AG04450 (cell line): ENCODE data around the gene PODXL2. TPM values are rescaled to one million over a fixed set of nuclear protein-coding genes. Genes with fewer than 3 reads are reported as not detected.
A peak's percentile ranks its signal among the peaks of the same experiment; 100 is the strongest.

Experiments used
- CTCF ChIA-PET: fragments of 300-600, 350-600 bp; formaldehyde crosslinking; extraction: SDS; loops from one replicate; lab custom pipeline; 2022; ENCODE audit warnings: antibody characterized with exemption, inconsistent platforms; lab: Charles Lee
- POLR2A ChIA-PET: fragments of 350-600 bp; formaldehyde crosslinking; extraction: SDS; loops from one replicate; lab custom pipeline; 2021; ENCODE audit warnings: antibody characterized with exemption, inconsistent platforms; lab: Yijun Ruan, JAX
- DNase-seq: peaks from one replicate; pipeline ENCODE4 v3.0.0-alpha.2; 2011; ENCODE audit warnings: low read depth, low spot score
- H3K27ac ChIP-seq: one replicate; pipeline ENCODE4 v1.5.1; 2012; ENCODE audit warnings: low read depth, low read length, control low read depth
- H3K27me3 ChIP-seq: one replicate; pipeline ENCODE4 v1.6.0; 2012; ENCODE audit warnings: low read length; ENCODE audit not compliant: control insufficient read depth, insufficient read depth
- H3K4me3 ChIP-seq: 2 replicates; pipeline ENCODE4 v1.5.1; 2011; ENCODE audit warnings: mild to moderate bottlenecking, low read depth, low read length, control low read depth
- H3K9me3 ChIP-seq: 2 replicates; pipeline ENCODE4 v1.5.1; 2012; ENCODE audit warnings: low read length; ENCODE audit not compliant: control insufficient read depth, insufficient read depth
- CTCF ChIP-seq: IDR thresholded peaks from 2 replicates; pipeline ENCODE4 v1.5.1; 2011; ENCODE audit warnings: low read depth, low read length, control low read depth, inconsistent platforms
- polyA plus RNA-seq: library from polyadenylated mRNA; depleted of rRNA; stranded (reverse); fragments of >200 nt; gene quantifications from 2 replicates; pipeline ENCODE4 v1.2.3, GENCODE V29; 2011

Gene PODXL2
- polyA plus RNA-seq, 1 experiment: 1.5 TPM

GRCh38 chr3:127625821-127626220 is 3.2 kb upstream of the PODXL2 start:
- TF ChIP-seq CTCF: no peak
- POLR2A ChIA-PET: interaction anchor here (1.2 kb wide), 1 partner anchor 52 kb away, joined by 5 read pairs; no protein-coding TSS in a partner anchor
- no peak for DNase-seq
- Histone ChIP-seq H3K4me3 (no peak overlapping the region), H3K27me3 (peaks cover 30% of the 10 kb centered on the region), H3K27ac (no peak overlapping the region), H3K9me3 (peaks cover 6% of the 10 kb centered on the region; the same call in 1 of the 2 replicates)
- CTCF ChIA-PET: no interaction called here

GRCh38 chr3:127628426-127628787 is 578 bp upstream of the PODXL2 start:
- no peak for TF ChIP-seq CTCF
- Histone ChIP-seq H3K27ac (no peak overlapping the region), H3K27me3 (peaks cover 38% of the 10 kb centered on the region), H3K4me3 (no peak overlapping the region), H3K9me3 (peaks cover 6% of the 10 kb centered on the region; the same call in 1 of the 2 replicates)
- ChIA-PET CTCF (interaction anchor here (0.9 kb wide), 1 partner anchor 53 kb away, joined by 5 read pairs; no protein-coding TSS in a partner anchor), POLR2A (no interaction called here)
- no peak for DNase-seq

- Histone ChIP-seq H3K4me3 (peak overlapping the region; percentile 53), H3K27ac (no peak overlapping the region), H3K9me3 (peaks cover 6% of the 10 kb centered on the region; the same call in 1 of the 2 replicates), H3K27me3 (peaks cover 40% of the 10 kb centered on the region)
- ChIA-PET POLR2A (no interaction called here), CTCF (no interaction called here)
- no peak for DNase-seq
- no peak for TF ChIP-seq CTCF
Measured at GRCh38 chr3:127629467-127630403, 750 bp downstream of the PODXL2 start.

GRCh38 chr3:127630811-127631714 is 2.1 kb downstream of the PODXL2 start:
- TF ChIP-seq CTCF: no peak
- ChIA-PET CTCF (no interaction called here), POLR2A (no interaction called here)
- Histone ChIP-seq H3K27me3 (peaks cover 42% of the 10 kb centered on the region), H3K4me3 (no peak overlapping the region), H3K27ac (no peak overlapping the region), H3K9me3 (peaks cover 6% of the 10 kb centered on the region; the same call in 1 of the 2 replicates)
- no peak for DNase-seq
